ENCODE measurements around the gene TLCD3A.

TLCD3A gene

DNA sequence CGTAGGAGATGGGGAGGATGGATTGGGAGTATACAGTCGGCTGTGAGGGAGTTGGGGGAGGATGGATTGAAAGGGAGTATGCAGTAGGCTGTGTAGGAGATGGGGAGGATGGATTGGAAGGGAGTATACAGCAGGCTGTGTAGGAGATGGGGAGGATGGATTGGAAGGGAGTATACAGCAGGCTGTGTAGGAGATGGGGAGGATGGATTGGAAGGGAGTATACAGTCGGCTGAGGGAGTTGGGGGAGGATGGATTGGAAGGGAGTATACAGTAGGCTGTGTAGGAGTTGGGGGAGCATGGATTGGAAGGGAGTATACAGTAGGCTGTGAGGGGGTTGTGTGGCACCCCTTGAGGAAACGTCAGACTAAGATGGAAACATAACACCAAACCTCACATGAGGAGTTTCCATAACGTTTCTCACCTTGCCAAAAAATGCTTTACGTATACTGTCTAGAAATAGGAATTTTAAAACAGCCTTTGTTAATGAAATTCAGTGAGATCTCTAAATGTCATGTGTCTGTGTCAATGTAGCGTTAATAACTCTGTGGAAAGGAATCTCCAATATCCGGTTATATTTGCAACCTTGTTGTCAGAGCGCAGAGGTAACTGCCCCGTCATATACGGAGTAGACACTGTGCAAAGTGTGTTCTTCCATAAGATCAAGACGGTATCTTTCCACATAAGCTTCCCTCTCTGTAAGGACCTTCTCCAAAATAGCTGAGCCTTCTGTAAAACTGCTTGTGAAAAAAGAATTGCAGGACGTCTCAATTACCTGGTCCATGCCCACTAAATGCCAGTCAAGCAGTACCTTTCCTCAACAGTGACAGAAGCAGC lies 11.5 kb upstream of the TLCD3A start:
- TF ChIP-seq POLR2A (IDR thresholded peaks at IDR 0.05; ENCODE audit: low read depth, low read length), result no peak
- no peak for TF ChIP-seq POLR2AphosphoS5 (IDR thresholded peaks at IDR 0.05; ENCODE audit: low read depth, low read length)
- no peak for TF ChIP-seq TAF1 (IDR thresholded peaks at IDR 0.05; ENCODE audit: borderline replicate concordance, low read depth, low read length)
- no peak for FAIRE-seq

GRCh38 chr17:721540-721937 lies 10.9 kb upstream of the TLCD3A start:
- no peak for TF ChIP-seq TAF1 (IDR thresholded peaks at IDR 0.05; ENCODE audit: borderline replicate concordance, low read depth, low read length)
- no peak for TF ChIP-seq POLR2AphosphoS5 (IDR thresholded peaks at IDR 0.05; ENCODE audit: low read depth, low read length)
- TF ChIP-seq POLR2A (IDR thresholded peaks at IDR 0.05; ENCODE audit: low read depth, low read length), result no peak
- FAIRE-seq, result no peak
- no peak for DNase-seq (ENCODE audit: insufficient read length)

More for the DNA sequence above, 11.5 kb upstream of the TLCD3A start:
- no peak for DNase-seq (ENCODE audit: insufficient read length)

- TF ChIP-seq TAF1 (IDR thresholded peaks at IDR 0.05; ENCODE audit: borderline replicate concordance, low read depth, low read length) (no peak), POLR2A (IDR thresholded peaks at IDR 0.05; ENCODE audit: low read depth, low read length) (no peak)
- DNase-seq (ENCODE audit: insufficient read length) (no peak), FAIRE-seq (no peak)
Observed at GRCh38 chr17:725084-725483, 7.3 kb upstream of the TLCD3A start.

GRCh38 chr17:725746-726145 lies 6.7 kb upstream of the TLCD3A start:
- TF ChIP-seq POLR2A (IDR thresholded peaks at IDR 0.05; ENCODE audit: low read depth, low read length), result no peak
- FAIRE-seq, result no peak
- no peak for DNase-seq (ENCODE audit: insufficient read length)

DNA sequence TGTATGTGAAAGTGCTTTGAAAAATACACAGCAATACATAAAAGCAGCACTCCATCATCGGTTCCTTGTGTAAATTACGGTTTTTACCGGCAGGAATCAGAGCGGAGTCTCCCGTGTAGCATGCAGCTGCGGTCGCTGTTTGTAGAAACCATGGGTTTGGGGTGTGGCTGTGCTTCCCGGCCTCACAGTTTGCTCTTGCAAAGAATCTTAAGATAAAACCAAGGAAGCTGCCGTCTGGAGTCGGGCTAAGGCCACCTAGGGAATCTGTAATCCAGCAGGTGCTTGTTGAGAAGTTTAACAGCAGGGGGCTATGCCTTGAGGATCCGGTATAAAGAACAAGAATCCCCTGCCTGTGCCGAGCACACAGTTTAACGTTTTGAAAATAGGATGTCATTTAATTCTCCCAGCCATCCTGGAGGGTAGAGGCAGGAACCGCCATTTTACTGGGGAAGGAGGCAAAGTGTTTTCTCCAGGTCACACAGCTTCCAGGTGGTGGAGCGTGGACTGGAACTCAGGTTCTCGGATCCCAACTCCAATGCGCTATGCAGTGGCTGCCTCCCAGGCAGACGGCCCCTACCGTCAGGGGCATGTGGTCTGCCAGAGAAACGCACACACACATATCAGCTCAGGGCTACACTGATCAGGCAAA lies 6.0 kb upstream of the TLCD3A start:
- no peak for TF ChIP-seq POLR2A (IDR thresholded peaks at IDR 0.05; ENCODE audit: low read depth, low read length)
- no peak for TF ChIP-seq TAF1 (IDR thresholded peaks at IDR 0.05; ENCODE audit: borderline replicate concordance, low read depth, low read length)
- no peak for TF ChIP-seq POLR2AphosphoS5 (IDR thresholded peaks at IDR 0.05; ENCODE audit: low read depth, low read length)
- no peak for FAIRE-seq
- no peak for DNase-seq (ENCODE audit: insufficient read length)

- no peak for DNase-seq (ENCODE audit: insufficient read length)
- TF ChIP-seq POLR2AphosphoS5 (IDR thresholded peaks at IDR 0.05; ENCODE audit: low read depth, low read length) (no peak), POLR2A (IDR thresholded peaks at IDR 0.05; ENCODE audit: low read depth, low read length) (no peak), TAF1 (IDR thresholded peaks at IDR 0.05; ENCODE audit: borderline replicate concordance, low read depth, low read length) (no peak)
- FAIRE-seq, result no peak
Observed at GRCh38 chr17:728911-729310, 3.5 kb upstream of the TLCD3A start.

- FAIRE-seq (no peak), DNase-seq (ENCODE audit: insufficient read length) (no peak)
- no peak for TF ChIP-seq TAF1 (IDR thresholded peaks at IDR 0.05; ENCODE audit: borderline replicate concordance, low read depth, low read length)
- no peak for TF ChIP-seq POLR2AphosphoS5 (IDR thresholded peaks at IDR 0.05; ENCODE audit: low read depth, low read length)
- no peak for TF ChIP-seq POLR2A (IDR thresholded peaks at IDR 0.05; ENCODE audit: low read depth, low read length)
Observed at GRCh38 chr17:731644-732066, 741 bp upstream of the TLCD3A start.

- DNase-seq (ENCODE audit: insufficient read length), result peak; percentile 42
- no peak for TF ChIP-seq TAF1 (IDR thresholded peaks at IDR 0.05; ENCODE audit: borderline replicate concordance, low read depth, low read length)
- TF ChIP-seq POLR2AphosphoS5 (IDR thresholded peaks at IDR 0.05; ENCODE audit: low read depth, low read length), result no peak
- peak; percentile 91 for FAIRE-seq
Observed at GRCh38 chr17:732902-733720, 715 bp downstream of the TLCD3A start.

DNA sequence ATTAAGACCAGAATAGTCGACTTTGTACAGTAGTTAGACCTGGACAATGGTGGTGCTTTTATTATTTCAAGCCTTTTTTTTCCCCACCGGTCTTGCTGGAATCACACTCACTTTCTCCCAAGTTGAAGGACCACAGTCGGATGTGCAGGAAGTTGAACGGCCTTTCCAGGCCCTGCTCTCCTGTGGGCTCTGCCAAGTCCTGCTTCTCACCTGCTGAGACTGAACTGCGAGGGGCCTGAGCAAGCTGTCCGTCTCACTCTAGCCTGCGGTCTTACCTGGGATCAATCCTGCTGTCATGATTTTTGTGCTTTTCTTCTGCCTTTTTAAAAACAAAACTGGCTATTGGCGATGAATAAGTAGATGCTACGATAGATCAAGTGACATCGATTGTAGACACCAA lies 1.3 kb downstream of the TLCD3A start:
- no peak for FAIRE-seq
- no peak for DNase-seq (ENCODE audit: insufficient read length)
- no peak for TF ChIP-seq POLR2A (IDR thresholded peaks at IDR 0.05; ENCODE audit: low read depth, low read length)
- no peak for TF ChIP-seq TAF1 (IDR thresholded peaks at IDR 0.05; ENCODE audit: borderline replicate concordance, low read depth, low read length)
- no peak for TF ChIP-seq POLR2AphosphoS5 (IDR thresholded peaks at IDR 0.05; ENCODE audit: low read depth, low read length)

- TF ChIP-seq POLR2AphosphoS5 (IDR thresholded peaks at IDR 0.05; ENCODE audit: low read depth, low read length) (no peak), POLR2A (IDR thresholded peaks at IDR 0.05; ENCODE audit: low read depth, low read length) (no peak), TAF1 (IDR thresholded peaks at IDR 0.05; ENCODE audit: borderline replicate concordance, low read depth, low read length) (no peak)
- FAIRE-seq (no peak), DNase-seq (ENCODE audit: insufficient read length) (no peak)
Observed at GRCh38 chr17:737561-738113, 5.2 kb downstream of the TLCD3A start.

DNA sequence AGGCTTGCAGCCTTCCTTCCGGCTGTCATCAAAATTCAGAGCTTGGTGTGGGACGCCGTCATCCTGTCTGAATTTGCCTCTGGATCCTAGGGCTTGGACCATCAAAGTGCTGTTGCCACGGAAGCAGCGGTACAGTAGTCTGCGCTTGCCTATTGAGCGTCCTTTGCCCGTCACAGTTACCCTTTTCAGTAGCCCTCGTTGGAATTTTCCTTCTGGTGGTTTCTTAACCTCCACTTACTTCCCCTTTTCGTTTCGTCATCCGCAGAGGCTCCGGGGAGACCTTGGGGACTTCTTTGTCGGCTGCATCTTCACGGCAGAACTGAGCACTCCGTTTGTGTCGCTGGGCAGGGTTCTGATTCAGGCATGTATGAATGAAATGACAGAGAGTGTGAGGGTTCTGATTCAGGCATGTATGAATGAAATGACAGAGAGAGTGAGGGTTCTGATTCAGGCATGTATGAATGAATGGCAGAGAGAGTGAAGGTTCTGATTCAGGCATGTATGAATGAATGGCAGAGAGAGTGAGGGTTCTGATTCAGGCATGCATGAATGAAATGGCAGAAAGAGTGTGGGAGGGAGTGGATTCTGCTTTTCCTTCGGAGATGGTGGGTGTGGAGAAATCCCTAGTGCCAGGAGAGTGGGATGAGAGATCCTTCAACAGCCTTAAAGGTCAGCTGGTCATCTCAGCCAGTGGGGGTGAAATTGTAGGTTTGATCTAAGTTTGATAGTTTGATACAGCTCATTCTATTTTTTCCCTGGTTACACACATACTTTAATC lies 8.0 kb downstream of the TLCD3A start:
- FAIRE-seq (peak; percentile 96), DNase-seq (ENCODE audit: insufficient read length) (peak; percentile 49)
- TF ChIP-seq TAF1 (IDR thresholded peaks at IDR 0.05; ENCODE audit: borderline replicate concordance, low read depth, low read length), result no peak
- peak; percentile 49; the same call in 1 of the 2 replicates for TF ChIP-seq POLR2A (IDR thresholded peaks at IDR 0.05; ENCODE audit: low read depth, low read length)
- no peak for TF ChIP-seq POLR2AphosphoS5 (IDR thresholded peaks at IDR 0.05; ENCODE audit: low read depth, low read length)
